GM21717 (cell line): ENCODE results near the gene RNF144A.

Experiments used
- ATAC-seq: cut with Tn5 transposase; IDR thresholded peaks from one replicate; pipeline ENCODE4 v1.9.1; 2021; ENCODE audit warnings: mild to moderate bottlenecking, moderate library complexity; ENCODE audit not compliant: unreplicated experiment

The RNF144A gene

DNA sequence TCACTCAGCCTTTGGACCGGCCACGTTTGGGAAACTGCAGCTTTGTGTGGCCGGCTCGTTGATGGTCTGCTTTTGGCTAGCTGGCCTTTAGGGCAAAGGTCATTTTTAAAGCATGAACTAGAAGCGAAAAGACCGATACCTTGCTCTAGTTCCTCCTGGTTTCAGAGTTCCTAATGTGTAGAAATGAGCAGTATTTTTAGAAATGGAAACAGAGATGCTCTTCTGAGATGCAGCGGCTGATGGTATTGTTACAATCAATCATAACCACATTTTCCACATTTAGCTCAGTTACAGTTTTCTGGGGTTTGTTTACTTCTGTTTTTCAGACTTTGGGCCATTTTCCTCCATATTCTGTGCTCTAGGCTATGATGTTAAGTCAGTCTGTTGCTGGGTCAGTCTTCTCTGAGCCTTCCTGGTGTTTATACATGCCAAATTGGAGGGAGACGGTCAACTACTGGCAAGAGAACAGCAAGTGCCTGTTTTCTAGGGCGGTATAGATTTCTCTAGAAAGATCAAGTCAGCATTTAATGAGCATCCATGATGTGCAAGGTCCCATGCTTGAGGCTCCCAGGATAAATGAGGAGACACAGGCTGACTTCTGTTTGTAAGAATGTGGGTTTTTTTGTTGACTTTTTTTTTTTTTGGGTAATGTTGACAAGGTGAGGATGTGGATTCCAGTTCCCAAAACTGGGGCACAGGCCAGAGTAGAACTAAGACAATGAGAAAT, 28.0 kb downstream of the RNF144A start:
- peak; percentile 91 for ATAC-seq

DNA sequence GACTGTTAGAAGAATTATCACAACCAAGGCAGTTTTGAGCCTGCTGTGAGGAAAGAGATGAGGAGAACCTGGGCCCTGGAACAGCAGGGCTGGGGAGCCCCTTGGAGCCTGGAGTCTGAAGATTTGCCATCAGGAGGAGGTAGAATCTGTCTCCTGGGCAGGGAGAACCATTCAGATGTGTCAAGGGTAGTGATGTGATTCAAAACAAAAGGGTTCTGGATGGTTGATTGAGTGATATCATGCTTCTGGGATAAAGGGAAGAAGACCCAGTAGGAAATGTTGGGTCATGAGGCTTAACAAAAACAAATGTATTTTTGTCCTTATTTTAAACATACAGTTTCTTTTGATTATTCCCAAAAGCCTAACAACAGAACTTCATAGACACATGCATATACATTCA, 28.6 kb downstream of the RNF144A start:
- peak; percentile 1 for ATAC-seq

DNA sequence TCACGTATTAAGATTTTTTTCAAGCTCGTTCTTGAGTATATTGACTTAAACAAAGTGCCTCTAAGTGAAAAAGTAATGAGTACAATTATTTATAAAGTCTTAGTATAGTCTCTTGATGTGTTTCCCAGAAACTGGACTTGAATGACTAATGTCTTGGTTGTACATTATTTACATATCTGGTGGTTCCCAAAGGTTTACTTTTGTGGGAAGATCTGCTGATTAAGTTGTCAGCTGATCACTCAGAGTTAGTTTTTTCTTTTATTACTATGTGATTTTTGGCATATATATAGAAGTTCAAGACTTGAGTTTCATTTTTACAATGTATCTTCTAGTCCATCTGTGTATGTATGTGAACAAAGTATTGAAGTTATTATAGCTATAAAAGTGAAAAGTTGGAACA, 29.5 kb downstream of the RNF144A start:
- ATAC-seq, result no peak

DNA sequence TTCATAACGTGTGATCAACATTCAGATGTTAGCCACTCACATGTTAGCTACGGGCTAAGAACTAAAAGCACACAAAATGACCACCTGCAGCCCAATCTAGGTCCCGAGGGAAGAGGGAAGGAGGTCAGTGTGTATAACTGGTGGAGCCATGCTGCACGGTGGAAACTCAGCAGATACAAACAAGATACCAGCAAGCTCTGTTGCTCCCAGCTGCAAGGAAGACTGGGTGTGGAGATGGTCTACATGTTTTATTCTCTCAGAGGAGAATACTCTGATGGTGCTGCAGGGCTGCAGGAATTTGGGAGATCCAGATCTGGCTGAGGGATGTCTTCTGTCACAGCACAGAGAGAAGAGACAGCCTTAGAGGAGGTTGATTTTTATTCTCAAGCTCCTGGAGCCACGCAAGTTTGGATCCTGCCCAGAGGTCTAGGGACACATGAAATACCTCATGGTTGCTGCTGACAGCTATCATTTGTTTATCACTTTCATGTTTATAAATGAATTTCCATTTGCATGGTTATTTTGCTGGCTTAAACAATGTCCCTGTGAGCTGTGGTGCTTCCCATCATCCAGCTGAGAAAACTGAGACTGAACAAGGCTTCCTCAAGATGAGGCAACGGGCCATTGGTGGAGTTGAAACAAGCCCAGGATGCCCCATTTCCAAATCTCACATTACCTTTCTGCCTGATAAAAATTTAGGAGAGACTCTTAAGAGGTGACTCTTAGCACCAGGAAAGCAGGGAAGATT, 30.9 kb downstream of the RNF144A start:
- no peak for ATAC-seq

DNA sequence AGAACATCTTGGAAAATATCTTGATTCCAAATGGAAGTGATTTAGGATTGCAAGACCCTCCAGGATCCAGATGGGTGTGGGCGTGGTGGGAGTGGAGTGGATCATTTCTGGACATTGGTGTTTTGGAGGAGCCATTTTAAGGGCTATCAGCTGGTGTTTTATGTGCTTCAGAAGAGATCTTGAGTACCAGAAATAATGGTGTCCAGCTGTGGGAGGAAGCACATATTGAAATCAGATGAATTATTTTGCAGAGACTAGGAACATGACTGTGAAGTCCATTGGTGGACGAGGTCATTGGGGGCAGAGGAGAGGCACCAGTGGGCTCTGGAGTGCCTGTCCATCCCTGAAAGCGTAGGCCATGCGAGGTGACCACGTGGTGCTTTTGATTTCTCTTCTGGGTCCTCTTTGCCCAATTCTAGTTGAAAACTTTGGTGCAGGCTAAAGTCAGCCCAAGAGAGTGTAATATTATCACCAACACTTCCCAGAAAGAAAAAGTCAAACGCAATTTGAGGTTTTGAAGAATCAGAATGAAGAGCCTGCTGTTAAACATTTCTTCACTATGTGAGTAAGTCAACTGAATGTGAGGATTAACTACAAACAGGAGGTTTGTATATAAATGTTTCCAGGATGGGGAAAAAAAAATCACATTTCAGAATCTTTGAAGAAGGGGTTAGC, 31.6 kb downstream of the RNF144A start:
- no peak for ATAC-seq

DNA sequence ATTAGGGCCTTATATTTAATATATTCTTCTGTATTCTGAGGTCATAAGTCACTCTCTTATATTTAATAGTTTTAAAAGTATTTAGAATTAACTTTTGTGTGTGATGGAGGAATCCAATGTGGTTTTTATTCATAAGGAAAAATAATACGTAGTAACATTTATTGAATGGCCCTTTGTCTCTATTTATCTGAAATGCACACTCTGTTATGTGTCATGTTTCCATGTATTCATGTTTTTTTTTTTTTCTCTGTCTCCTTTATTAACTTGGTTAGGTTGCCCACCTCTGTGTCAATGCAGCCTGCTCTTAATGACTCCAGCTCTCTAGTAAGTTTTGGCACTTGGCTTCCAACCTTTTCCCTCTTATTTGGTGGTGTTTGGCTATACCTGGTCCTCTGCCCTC, 33.8 kb downstream of the RNF144A start:
- no peak for ATAC-seq

DNA sequence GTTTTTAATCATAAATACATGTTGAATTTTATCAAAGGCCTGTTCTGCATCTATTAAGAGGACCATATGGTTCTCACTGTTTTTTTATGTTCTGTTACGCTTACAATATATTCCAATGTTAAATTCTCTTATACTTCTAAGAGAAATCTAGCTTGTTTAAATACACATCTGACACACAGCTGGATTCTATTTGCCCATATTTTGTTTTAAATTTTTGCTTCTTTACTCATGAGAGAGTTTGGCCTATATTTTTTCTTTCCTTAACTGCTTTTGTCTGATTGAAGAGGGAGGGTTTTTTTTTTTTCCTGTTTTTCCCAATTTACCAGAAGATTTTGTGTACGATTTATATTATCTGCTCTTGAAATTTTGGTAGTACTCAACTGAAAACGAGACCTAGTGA, 34.9 kb downstream of the RNF144A start:
- no peak for ATAC-seq

DNA sequence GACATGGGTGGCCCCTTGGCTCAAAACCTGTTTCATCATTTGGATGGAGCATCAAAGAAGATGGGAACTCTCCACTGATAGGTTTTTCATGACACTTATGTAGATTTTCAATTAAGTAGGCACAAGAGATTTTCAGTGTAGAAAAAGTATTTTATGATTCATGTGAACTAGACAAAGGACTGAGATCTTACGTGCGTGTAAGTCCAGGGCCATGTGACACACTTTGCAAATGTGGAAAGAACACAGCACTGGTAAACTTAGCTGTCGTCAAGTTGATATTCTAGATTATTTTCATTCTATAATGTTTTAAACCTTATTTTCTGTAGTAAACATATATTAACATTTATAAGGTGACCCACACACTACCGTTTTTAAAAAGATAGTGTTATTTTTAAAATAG, 37.4 kb downstream of the RNF144A start:
- no peak for ATAC-seq

DNA sequence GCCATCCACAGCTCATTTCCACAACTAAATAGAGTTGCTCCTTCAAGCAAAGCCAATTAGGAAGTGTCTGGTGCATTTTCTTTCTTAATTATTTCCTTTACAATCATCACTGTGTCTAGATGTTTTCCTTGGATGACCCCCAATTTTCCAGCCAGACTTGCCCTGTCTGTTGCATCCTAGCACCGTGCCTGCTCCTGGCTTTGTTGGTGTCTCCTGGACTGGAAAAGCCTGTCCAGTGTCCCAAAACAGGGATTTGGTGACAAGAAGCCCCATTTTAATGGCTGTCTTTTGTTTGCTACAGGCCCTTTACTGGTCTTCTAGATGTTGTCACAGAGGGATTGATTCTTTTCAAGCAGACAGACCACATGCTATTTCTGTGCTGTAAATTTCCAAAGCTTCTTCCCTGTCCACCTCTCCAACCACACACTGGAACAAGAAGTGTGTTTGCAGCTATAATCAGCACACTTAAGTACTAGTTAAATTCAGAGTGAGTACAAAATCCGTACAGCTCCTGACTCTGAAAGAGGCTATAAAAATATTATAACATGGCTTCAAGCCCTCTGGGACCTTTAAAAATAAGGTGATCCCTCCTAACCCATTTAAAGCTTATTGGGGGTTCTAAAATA, 38.4 kb downstream of the RNF144A start:
- ATAC-seq, result no peak

DNA sequence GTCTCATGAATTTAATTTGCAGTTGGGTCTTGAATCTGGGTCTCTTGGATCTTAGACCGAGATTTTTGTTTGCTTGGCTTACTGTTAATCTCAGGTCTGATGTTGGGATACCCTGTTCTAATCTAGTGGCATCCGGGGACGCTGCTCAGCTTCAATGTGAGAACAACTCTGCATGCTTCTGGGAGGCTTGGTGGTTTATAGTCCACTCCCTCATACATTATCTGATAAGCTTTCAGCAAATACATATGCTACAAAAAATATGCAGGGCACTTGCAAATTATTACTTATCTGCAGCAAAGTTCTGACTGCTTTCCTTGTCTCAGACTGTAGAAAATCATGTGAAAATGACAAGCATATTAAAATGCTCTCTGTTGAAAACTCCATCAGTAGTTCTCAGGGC, 39.4 kb downstream of the RNF144A start:
- ATAC-seq, result no peak

DNA sequence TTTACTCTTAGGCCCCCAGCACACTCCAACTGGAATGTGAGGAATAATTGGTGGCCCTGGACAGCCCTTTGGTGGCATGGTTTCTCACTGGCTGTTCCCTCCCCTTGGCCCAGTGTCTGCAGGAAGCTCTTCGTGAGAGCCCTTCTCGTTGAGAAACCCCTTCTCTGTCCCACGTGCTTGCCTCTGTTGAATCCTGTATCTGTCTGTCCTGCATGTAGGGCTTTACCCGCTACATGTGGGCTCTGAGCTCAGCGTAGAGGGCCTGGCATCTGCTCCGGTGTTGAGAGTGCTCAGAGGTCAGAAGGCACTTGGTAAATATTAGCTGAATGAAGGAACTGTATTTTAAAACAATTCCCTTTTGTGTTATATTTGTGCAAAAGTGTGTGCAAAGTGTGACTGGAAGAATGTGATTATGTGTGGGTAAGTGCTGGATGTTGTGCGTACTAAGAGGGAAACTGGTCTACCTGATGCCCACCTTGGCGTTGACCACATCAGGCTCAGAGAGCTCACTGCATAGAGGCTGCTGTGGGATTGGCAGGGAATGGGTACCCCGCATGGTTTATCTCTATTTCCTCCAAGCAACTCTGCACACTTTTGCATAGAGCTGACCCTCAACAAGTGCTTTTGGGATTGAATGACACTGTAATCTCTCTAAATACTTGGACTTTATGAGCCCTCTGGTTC, 40.0 kb downstream of the RNF144A start:
- ATAC-seq, result no peak

DNA sequence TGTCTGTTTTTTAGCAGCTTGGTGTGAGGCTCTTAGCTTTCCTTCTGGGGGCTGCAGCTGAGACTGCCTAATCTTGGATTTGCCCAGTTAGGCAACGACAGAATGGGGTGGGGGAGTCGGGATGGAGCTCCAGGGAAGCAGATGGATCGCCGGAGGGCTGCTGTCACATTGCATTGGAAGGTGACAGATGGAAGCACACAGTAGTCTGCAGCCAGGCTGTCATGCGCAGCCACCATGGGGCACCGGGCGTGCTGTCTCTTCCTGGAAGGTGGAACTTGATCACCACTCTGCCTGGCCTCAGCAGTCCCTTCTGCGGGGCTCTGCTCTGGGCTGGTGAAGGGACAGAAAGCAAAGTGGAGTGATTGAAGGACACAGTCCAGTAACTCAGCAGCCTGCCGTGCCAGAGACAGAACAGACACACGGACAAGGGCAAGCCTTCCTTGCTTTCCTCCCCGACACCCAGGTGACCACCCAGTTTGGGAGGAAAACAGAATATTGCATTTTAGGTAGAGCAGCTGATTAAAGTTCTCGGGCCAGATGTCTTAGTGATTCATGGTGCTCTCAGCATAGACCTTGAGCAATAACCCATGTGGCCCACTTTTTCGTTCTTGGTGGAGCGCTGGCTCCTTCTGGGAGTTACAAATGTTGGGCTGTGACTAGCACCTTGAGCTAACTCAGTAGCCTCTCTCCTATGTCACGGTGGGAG, 40.9 kb downstream of the RNF144A start:
- no peak for ATAC-seq

DNA sequence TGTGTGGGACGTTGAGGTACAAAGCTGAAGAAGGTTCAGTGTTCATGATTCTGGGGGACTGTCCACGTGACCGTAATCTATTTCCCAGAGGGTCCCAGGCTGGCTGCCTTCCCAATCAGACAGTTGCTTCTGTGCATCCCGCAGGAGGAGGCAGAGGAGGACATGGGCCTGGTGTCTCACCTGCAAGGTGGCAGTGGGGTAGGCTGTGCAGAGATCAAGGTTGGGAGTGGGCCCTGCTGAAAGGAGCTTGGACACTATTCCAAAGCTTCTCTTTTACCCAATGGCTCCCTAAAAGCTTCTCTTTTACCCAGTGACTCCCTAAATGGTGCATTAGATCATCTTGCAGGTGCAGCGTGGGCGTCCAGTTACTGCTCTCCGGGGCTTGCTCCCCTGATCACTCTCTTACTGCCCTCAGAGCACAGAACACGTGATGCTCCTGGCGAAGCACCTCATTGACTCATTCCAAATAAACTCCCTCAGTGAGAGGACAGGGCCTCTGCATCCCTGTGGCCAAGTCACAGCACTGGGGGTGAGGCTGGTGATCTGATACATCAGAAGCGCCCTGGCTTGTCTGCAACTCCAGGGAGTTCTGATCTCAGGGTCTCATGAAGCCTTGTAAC, 41.5 kb downstream of the RNF144A start:
- ATAC-seq, result no peak

DNA sequence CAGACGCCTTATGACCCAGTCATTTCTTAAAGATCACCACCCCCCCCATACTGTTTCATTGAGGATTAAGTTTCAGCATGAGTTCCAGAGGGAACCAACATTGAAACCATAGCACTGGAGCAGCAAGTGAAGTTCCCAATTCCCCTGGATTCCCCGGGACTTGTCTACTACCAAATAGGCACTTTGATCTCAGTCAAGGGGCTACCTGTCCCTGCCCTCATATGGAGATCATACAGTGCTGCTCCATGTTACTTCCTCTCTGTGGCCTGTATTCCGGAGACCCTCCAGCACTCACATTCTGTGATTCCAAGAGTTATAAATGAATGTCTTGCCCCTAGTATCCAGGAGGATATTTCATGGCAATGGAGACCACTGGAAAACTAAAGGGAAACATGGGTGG, 42.5 kb downstream of the RNF144A start:
- no peak for ATAC-seq

DNA sequence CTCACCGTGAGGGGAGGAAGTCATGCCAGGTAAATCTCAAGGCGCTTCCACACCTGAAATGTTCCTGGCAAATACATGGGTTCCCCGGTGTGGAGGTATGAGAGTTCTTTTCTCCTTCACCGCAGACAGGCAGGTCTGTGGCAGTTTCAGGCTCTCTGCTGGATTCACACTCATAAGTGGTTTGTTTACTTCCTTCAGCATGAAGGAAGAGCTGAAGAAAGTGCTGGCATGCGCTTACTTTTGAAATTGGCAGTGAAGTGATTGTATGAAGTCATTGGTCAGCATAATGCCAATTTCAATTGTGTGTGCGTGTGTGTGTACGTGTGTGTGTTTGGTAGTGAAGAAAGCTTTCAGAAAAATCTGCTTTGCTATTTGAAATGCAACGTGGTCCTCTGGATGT, 43.4 kb downstream of the RNF144A start:
- ATAC-seq, result no peak

DNA sequence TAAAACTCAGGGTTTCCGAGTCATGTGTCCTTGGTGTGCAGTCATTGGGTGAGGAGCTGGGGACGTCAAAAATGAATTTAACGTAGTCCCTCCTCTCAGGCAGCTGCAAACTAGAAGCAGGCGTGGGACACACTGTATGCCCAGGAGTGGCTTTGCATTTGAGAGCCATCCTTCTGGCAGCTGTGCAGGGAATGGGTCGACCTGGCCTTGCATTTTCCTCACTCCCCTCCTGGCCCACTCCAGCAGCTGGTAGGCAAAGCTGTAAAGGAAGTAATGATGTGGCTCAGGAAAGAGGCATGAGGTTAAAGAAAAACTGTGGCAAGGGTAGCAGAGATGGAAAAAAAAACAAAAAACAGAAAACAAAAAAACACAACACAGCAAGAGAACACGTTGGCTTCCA, 46.5 kb downstream of the RNF144A start:
- no peak for ATAC-seq

DNA sequence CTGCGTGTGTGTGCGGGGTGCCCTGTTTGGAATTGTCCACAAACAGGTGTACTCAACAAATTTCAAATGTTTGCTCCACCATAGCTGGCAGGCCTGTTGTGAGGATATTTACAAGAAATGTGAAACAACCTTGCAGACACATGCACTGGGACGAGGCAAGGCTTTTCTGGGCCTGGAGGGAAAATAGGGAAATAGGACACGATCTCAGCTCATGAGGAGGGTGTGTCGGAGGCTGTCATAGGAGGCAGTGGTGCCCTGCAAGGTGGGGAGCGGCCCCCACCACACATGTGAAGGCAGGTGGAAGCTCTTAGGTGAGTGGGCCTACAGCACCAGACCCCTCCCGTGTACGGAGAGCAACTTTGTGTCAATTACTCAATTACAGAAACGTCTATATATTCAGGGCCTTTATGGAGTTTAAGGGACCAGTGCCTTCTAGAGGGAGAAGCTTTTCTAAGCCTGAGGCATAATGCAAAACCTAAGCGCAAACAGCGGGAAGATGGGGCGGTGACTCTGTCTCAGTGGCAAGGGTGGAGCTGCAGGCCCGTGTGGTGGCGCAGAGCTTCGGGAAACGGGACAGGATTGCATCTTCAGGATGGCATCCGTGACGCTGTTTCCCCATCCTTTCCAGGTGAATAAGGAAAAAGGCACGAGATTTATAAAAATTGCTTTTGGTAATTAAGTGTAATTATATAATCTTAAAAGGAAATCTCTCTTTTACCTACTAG, 48.0 kb downstream of the RNF144A start:
- no peak for ATAC-seq

DNA sequence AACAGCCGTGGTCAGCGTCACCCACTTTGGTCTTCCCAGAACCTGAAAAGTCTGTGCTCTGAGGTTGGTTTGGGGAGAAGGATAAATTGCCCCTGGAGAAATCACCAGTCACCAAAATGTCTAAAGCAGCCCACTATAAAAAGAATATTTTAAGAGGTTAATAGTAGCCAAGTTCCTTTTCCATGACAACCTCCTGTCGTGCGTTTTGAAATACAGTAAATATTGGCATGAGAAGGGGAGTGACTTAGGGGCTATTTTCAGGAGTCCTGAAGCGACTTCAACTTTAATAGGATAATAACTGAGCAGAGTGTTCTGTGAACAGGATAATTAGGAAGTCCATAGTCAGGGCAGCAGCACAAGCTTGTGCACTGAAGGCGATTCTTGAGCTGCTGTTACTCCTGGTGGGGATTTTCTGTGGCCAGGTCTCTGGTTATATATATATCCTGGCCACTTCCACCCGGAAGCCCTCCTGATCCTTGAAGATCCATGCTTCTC, 49.3 kb downstream of the RNF144A start:
- ATAC-seq, result no peak

DNA sequence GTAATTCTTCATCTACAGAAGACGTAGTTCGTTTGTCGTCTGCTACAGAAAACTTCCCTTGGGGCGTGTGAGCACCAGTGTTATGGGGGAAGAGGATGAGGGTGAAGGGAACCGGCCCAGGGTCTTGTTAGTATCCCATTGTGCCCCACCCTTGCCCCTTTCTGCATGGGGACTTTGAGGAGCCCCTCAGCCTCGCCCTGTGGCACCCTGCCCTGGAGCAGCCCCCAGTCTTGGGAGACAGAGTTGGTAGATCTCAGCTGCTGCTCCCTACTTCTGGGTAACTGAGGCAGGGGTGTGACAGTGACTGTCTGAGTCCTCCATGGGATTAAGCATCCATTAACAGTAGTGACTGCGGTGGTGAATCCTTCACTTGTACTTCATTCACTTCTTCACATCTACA, 50.1 kb downstream of the RNF144A start:
- no peak for ATAC-seq
